Endometrium (tissue), 2 donors: ENCODE data around the gene ZNF524.
"Not testable (repeated sequence)": the region's sequence is repeated elsewhere in the genome, so short reads cannot be mapped to it uniquely, and the experiment has no call there.

Experiments
- FAIRE-seq: peaks from 2 replicates; lab custom pipeline; 2012; peaks lifted over from hg19 to GRCh38; lab: Jason Lieb, UNC
- donor health status: control.
- donor health status: control.

Gene ZNF524

GRCh38 chr19:55581823-55582223, 18.3 kb upstream of the ZNF524 start:
- FAIRE-seq: no peak

GRCh38 chr19:55582284-55582683, 17.8 kb upstream of the ZNF524 start:
- not testable (repeated sequence) for FAIRE-seq

- FAIRE-seq: not testable (repeated sequence)
These were observed 16.2 kb upstream of the ZNF524 start for GRCh38 chr19:55583897-55584296.

- no peak for FAIRE-seq
These were observed 15.2 kb upstream of the ZNF524 start for GRCh38 chr19:55584871-55585270.

GRCh38 chr19:55585658-55586339, 14.3 kb upstream of the ZNF524 start:
- no peak for FAIRE-seq

GRCh38 chr19:55586976-55587668, 13.0 kb upstream of the ZNF524 start:
- peak; percentile 86 for FAIRE-seq

GRCh38 chr19:55588738-55589137, 11.3 kb upstream of the ZNF524 start:
- FAIRE-seq: no peak

- FAIRE-seq: no peak
These were observed 10.0 kb upstream of the ZNF524 start for GRCh38 chr19:55590109-55590508.

GRCh38 chr19:55590617-55591016, 9.5 kb upstream of the ZNF524 start:
- FAIRE-seq: no peak

GRCh38 chr19:55591555-55591954, 8.5 kb upstream of the ZNF524 start:
- FAIRE-seq: no peak

GRCh38 chr19:55592391-55593090, 7.5 kb upstream of the ZNF524 start:
- FAIRE-seq: no peak

GRCh38 chr19:55593096-55593772, 6.9 kb upstream of the ZNF524 start:
- FAIRE-seq: no peak

GRCh38 chr19:55594996-55595545, 5.0 kb upstream of the ZNF524 start:
- no peak for FAIRE-seq

- no peak for FAIRE-seq
These were observed 3.8 kb upstream of the ZNF524 start for GRCh38 chr19:55596304-55596703.

- no peak for FAIRE-seq
These were observed 2.6 kb upstream of the ZNF524 start for GRCh38 chr19:55597501-55597921.

GRCh38 chr19:55598034-55598433, 2.1 kb upstream of the ZNF524 start:
- no peak for FAIRE-seq

GRCh38 chr19:55598719-55599467, 1.2 kb upstream of the ZNF524 start:
- no peak for FAIRE-seq

GRCh38 chr19:55599468-55599841, 633 bp upstream of the ZNF524 start, which contains the start of gene FIZ1:
FIZ1 (minus strand) TSS chr19:55599517; CDS start chr19:55597865, 1,652 bp downstream.
- peak; percentile 83 for FAIRE-seq

- FAIRE-seq: no peak
These were observed 557 bp downstream of the ZNF524 start for GRCh38 chr19:55600662-55601028.

GRCh38 chr19:55601084-55601483, 996 bp downstream of the ZNF524 start:
- FAIRE-seq: no peak
